Measurements from ENCODE around the gene SLC6A12.
A peak's percentile ranks its signal among the peaks of the same experiment; 100 is the strongest.
"Not testable (repeated sequence)": the region's sequence is repeated elsewhere in the genome, so short reads cannot be mapped to it uniquely, and the experiment has no call there.

The SLC6A12 gene

GRCh38 chr12:197911-198695 is 15.9 kb downstream of the SLC6A12 start:
- no peak for DNase-seq (ENCODE audit: low spot score)

GRCh38 chr12:197347-197746 is 16.6 kb downstream of the SLC6A12 start:
- DNase-seq (ENCODE audit: low spot score) = no peak

- no peak for DNase-seq (ENCODE audit: low spot score)
Observed at GRCh38 chr12:196436-196835, 17.5 kb downstream of the SLC6A12 start.

- no peak for DNase-seq (ENCODE audit: low spot score)
Observed at GRCh38 chr12:195951-196350, 18.0 kb downstream of the SLC6A12 start.

GRCh38 chr12:195156-195555 is 18.8 kb downstream of the SLC6A12 start:
- DNase-seq (ENCODE audit: low spot score) = no peak

- DNase-seq (ENCODE audit: low spot score) = no peak
Observed at GRCh38 chr12:194276-194675, 19.7 kb downstream of the SLC6A12 start.

- no peak for DNase-seq (ENCODE audit: low spot score)
Observed at GRCh38 chr12:193261-193660, 20.7 kb downstream of the SLC6A12 start.

GRCh38 chr12:191541-191940 is 22.4 kb downstream of the SLC6A12 start:
- no peak for DNase-seq (ENCODE audit: low spot score)

GRCh38 chr12:190881-191280 is 23.1 kb downstream of the SLC6A12 start:
- DNase-seq (ENCODE audit: low spot score) = no peak

GRCh38 chr12:189622-189962 is 24.4 kb downstream of the SLC6A12 start:
- no peak for DNase-seq (ENCODE audit: low spot score)

- peak; percentile 31 for DNase-seq (ENCODE audit: low spot score)
Observed at GRCh38 chr12:188910-189621, 24.9 kb downstream of the SLC6A12 start.

- DNase-seq (ENCODE audit: low spot score) = not testable (repeated sequence)
Observed at GRCh38 chr12:187986-188909, 25.7 kb downstream of the SLC6A12 start.

GRCh38 chr12:186006-186625 is 27.8 kb downstream of the SLC6A12 start:
- DNase-seq (ENCODE audit: low spot score) = no peak

- DNase-seq (ENCODE audit: low spot score) = no peak
Observed at GRCh38 chr12:185576-185955, 28.4 kb downstream of the SLC6A12 start.

- DNase-seq (ENCODE audit: low spot score) = no peak
Observed at GRCh38 chr12:184811-185575, 29.0 kb downstream of the SLC6A12 start.

- DNase-seq (ENCODE audit: low spot score) = no peak
Observed at GRCh38 chr12:182381-182892, 31.5 kb downstream of the SLC6A12 start.

GRCh38 chr12:181921-182320 is 32.0 kb downstream of the SLC6A12 start:
- no peak for DNase-seq (ENCODE audit: low spot score)

GRCh38 chr12:180445-180844 is 33.5 kb downstream of the SLC6A12 start:
- DNase-seq (ENCODE audit: low spot score) = peak; percentile 61

GRCh38 chr12:179885-180284 is 34.1 kb downstream of the SLC6A12 start:
- no peak for DNase-seq (ENCODE audit: low spot score)

- no peak for DNase-seq (ENCODE audit: low spot score)
Observed at GRCh38 chr12:179131-179884, 34.6 kb downstream of the SLC6A12 start.

GRCh38 chr12:178829-179109 is 35.2 kb downstream of the SLC6A12 start:
- DNase-seq (ENCODE audit: low spot score) = no peak

Measured in pons (tissue), 1 donor.